GM06990 (cell line): ENCODE results near the gene APLN.

ENCODE experiments used
- DNase-seq: peaks from one replicate; pipeline ENCODE4 v3.0.0-alpha.2; 2011; ENCODE audit not compliant: insufficient read length; ENCODE audit errors: extremely low read depth
- H3K27me3 ChIP-seq: replicated peaks from 2 replicates; pipeline ENCODE4 v1.6.0; 2011; ENCODE audit warnings: low read length; ENCODE audit not compliant: control insufficient read depth, insufficient read depth
- H3K36me3 ChIP-seq: 2 replicates; pipeline ENCODE4 v1.5.1; 2011; ENCODE audit warnings: low read length; ENCODE audit not compliant: control insufficient read depth, insufficient read depth
- H3K4me3 ChIP-seq: replicated peaks from 2 replicates; pipeline ENCODE4 v1.5.1; 2011; ENCODE audit warnings: low read depth, mild to moderate bottlenecking, control low read depth, low read length
- CTCF ChIP-seq: IDR thresholded peaks from 2 replicates; pipeline ENCODE4 v1.5.1; 2011; ENCODE audit warnings: low read length, control low read depth, mild to moderate bottlenecking, inconsistent platforms; ENCODE audit not compliant: insufficient read depth, poor library complexity, severe bottlenecking

The APLN gene

GRCh38 chrX:129697204-129697829 is 42.6 kb upstream of the APLN start:
- no peaks in the 10 kb centered on the region; the same call in 1 of the 2 replicates for H3K27me3 ChIP-seq
- no peak overlapping the region for H3K4me3 ChIP-seq
- no peak for DNase-seq
- no peaks in the 10 kb centered on the region for H3K36me3 ChIP-seq
- no peak for TF ChIP-seq CTCF

GRCh38 chrX:129696463-129697155 is 41.9 kb upstream of the APLN start:
- no peak for DNase-seq
- no peaks in the 10 kb centered on the region for H3K36me3 ChIP-seq
- no peak overlapping the region for H3K4me3 ChIP-seq
- no peaks in the 10 kb centered on the region; the same call in 1 of the 2 replicates for H3K27me3 ChIP-seq
- TF ChIP-seq CTCF, result no peak

GRCh38 chrX:129695937-129696336 is 41.2 kb upstream of the APLN start:
- DNase-seq, result no peak
- Histone ChIP-seq H3K36me3 (no peaks in the 10 kb centered on the region), H3K4me3 (no peak overlapping the region), H3K27me3 (no peaks in the 10 kb centered on the region; the same call in 1 of the 2 replicates)
- no peak for TF ChIP-seq CTCF

GRCh38 chrX:129695535-129695934 is 40.8 kb upstream of the APLN start:
- Histone ChIP-seq H3K27me3 (no peaks in the 10 kb centered on the region; the same call in 1 of the 2 replicates), H3K4me3 (no peak overlapping the region), H3K36me3 (no peaks in the 10 kb centered on the region)
- no peak for TF ChIP-seq CTCF
- no peak for DNase-seq

GRCh38 chrX:129694805-129695204 is 40.0 kb upstream of the APLN start:
- Histone ChIP-seq H3K27me3 (no peaks in the 10 kb centered on the region; the same call in 1 of the 2 replicates), H3K36me3 (no peaks in the 10 kb centered on the region), H3K4me3 (no peak overlapping the region)
- DNase-seq, result no peak
- no peak for TF ChIP-seq CTCF
